CD4-positive, alpha-beta T cell treated with Interleukin-4 for 4 hours (primary cell): ENCODE data around the gene DIS3.
A peak's percentile ranks its signal among the peaks of the same experiment; 100 is the strongest.
"Not testable (repeated sequence)": the region's sequence is repeated elsewhere in the genome, so short reads cannot be mapped to it uniquely, and the experiment has no call there.

Experiments used
- DNase-seq: peaks from one replicate; pipeline ENCODE4 v3.0.0-alpha.2; 2020

Gene DIS3

DNA sequence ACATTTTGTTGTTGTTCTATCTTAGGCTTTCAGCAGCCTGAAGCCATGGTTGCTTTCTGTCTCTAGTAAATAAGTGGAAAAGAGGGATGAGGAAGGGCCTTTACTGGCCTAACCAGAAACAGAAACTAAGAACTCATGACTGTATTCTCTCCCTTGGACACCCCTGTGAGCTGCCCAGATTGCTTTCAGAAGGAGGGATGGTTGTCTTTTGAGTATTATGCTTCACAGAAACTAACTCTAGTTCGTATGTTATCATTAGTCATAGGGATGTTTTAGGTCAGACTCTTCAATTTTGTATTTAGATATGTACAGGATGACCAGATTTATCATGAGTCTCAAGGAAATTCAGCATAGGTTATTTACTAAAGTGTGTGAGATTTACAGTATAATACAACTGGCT is 36.4 kb downstream of the DIS3 start:
- DNase-seq = no peak

DNA sequence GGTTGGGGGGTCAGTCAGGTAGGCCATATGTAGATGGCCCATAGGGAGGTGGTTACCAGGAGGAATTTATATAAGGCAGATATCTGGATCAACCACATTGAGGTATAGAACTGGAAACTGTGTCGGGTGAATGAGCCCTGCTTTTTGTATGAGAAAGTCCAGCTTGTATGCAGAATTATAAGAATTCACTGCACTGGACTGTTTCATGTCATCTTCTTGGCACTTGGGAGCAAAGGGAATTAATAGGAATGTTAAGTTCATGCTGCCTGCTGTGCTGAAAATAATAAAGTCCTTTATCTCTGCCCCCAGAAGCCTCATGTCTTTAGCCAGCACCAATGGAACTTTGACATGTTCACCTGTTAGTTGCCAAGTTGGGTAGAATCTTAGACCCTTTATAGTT is 41.7 kb downstream of the DIS3 start:
- DNase-seq = no peak

DNA sequence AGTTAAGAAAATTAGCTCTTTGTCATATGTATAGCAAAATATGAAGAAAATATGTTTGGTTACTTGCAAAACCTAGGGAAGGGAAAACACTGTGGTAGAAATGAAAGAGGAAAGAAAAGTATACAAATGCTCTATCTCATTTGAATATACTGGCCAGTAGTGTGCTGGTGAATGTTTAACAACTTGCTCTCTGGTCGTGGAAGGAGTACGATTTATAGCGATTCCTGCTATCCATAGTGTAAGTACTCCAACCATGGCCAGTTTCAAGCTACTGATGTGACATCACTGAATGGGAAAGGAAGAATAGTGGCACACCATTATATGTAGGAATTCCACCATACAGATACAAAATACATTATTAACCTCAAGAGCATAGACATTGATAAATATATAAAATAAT is 44.7 kb downstream of the DIS3 start:
- no peak for DNase-seq

DNA sequence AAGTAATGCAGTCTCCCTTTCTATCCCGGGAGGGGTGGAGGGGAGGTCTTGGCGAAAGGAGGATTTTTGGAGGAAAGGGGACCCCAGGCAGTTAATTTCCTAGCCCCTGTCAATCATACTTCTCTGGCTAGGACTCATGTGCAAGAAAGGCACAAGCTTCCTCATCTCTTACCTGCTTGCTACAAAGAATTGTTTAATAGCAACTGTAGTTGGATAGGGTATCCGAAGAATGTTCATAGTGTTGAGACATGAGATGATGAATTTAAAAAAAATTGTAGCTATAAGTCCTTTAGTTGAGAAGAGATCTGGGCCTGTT is 53.5 kb downstream of the DIS3 start:
- DNase-seq = no peak

DNA sequence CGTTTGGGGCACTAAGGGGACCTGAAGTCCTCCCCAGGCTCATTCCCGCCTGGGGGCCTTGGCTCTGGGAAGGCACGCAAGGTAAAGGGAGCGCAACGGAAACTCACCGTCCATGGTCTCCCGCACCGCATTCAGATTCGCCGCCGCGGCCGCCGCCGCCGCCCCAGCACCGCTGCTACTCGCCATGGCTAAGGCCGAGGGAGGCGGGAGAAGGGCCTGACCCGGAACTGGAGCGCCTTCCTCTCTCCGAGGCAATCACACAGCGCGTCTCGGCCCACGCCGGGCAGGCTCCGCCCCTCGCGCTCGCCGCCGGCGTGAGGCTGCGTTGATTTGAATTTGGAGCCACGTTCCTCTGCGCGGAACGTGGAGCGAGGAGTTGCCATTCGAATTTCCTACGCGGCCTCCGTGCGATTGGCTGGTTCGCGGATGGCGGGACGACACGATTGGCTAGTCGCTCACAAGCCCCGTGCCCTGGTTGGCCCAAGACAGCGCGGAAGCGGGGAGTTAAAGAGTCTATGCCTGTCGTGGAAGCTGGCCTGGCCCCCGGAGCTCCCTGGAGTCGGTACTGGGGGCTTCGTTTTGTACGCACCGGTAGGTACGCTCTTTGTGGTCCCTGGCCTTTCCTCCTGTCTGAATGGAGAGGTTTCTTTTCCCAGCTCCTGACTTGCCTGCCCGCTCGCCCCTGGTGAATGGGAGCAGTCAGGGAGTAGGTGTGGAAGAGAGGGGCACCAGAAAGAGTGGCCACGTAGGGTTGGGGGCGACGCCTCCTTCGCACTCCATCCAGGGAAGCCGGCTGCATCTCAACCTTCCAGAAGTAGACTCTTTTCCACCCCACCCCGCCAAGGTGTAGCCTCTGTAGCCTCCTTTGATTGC is 54.0 kb downstream of the DIS3 start, which contains the start of the genes BORA and MZT1:
TSS of gene BORA (plus strand) at position 507 of the 873 bp plus-strand sequence. CDS start 1,018 bp downstream, outside the sequence.
TSS of gene MZT1 (minus strand) at position 213 of the 873 bp plus-strand sequence. CDS start at position 186, 27 bp downstream.
- peak; percentile 96 for DNase-seq

DNA sequence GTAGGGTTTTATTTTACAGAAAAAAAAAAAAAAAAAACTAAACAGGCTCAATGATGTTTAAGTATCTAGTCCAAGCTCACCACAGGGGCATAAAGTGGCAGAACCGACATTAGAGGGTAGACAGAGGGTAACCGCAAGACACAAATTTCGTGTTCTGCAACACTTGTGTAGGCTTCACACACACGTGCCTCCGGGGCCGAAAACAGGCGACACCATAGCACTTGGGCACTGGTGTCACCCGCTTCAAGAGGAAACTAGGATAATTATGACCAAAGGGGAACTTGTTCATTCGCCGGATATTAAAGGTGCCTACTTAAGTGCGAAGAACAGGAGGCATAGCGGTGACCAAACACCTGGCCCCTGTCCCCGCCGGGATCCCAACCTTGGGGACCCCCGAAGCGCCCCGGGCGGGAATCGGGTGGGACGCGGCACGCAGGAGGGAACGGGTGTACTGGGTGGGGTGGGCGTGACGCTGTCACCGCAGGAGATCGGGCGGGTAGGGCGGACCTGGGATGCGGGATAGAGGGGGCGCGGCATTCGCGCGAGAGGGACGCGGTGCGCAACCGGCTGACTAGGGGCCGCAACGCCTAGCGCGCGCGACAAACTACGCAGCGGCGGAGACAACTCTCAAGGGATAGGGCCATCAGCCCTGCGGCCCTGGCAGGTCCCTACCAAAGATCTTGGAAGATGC is 54.8 kb downstream of the DIS3 start:
- peak; percentile 29 for DNase-seq

DNA sequence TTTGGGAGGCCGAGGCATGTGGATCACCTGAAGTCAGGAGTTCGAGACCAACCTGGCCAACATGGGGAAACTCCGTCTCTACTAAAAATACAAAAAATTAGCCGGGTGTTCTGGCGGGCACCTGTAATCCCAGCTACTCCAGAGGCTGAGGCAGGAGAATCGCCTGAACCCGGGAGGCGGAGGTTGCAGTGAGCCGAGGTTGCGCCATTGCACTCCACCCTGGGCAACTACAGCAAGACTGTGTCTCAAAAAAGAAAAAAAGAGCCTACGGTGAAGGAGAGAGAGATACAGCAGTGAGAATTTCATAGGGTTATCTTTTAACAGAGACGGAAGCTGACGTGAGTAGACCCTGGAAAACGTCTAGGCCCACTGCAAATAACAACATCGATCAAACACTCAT is 55.5 kb downstream of the DIS3 start:
- not testable (repeated sequence) for DNase-seq

DNA sequence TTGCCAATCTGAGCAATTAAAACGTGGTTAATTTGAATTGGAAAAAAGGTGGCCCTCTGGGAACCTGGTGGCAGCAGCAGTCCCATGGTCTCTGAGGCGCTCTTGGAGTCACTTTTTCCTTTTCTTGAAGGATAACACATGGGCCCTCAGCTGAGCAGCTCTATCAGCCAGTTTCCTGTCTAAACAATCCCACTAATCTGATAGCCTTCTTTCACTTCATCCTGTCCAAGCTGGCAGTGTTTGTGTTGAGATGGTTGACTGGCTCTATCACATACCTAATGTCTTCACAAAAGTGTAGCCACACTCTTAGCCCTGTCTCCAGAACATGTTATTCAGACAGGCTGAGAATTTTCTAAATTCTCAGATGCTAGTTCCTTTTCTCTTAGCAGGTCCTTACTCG is 64.9 kb downstream of the DIS3 start:
- no peak for DNase-seq
